ENCODE measurements around the gene ALPP. TPM values are rescaled to one million over a fixed set of nuclear protein-coding genes. Genes with fewer than 3 reads are reported as not detected.
A peak's percentile ranks its signal among the peaks of the same experiment; 100 is the strongest.

The ALPP gene
- polyA plus RNA-seq, 3 donors = not detected

DNA sequence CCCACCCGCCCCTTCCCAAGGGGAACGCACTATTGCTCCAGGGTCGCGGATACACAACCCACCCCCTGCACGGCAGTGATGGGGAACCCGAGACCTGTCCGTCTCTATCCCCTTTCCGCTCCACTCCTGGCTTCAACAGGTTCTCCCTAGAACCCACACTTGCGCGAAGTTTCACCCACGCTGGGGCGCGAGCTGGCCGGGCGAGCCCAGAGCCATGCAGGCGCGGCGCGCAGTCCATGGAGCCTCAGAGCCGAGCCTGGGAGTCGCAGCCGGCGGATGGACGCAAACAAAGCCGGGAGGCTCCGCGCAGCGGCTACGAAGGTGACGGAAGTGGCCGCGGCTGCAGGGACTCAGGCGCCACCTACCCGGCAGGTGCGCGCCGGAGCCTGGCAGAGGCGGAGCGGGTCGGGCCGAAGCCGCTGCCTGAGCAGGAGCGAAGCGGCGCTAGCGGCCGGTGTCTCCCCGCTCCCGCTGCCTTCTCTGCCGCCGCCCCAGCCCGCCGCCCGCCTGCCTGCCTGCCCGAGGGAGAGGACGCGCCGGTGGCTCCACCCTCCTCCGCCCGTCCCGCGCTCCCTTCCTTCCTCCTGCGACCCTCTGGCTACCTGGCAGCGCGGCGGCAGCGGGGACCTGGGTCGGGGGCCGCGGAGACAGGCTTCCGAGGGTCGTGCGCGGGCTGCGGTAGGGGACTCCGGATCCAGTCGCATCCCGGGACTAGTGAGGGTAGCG, 42.1 kb downstream of the ALPP start:
- no peaks in the 10 kb centered on the region for H3K79me2 ChIP-seq (ENCODE audit: insufficient read depth, low read length)
- peaks cover 11 to 31% (median 22%) of the 10 kb centered on the region in 7 donors for H3K9me3 Mint-ChIP-seq
- no peak overlapping the region for H3K4me2 ChIP-seq (replicated peaks; ENCODE audit: extremely low read depth, low read length, poor library complexity, severe bottlenecking)
- peaks cover 16 to 22% of the 10 kb centered on the region in 2 donors for H3K9me3 ChIP-seq (replicated peaks in 1 of 2; ENCODE audit: control insufficient read depth in 1 of 2, insufficient read depth in 1 of 2, low read length in 2 of 2)
- intact Hi-C loops (cut with micrococcal nuclease) = no loop called here
- peaks cover 0 to 6% of the 10 kb centered on the region in 2 donors for H3K36me3 Mint-ChIP-seq
- peaks cover 48 to 73% (median 58%) of the 10 kb centered on the region in 3 donors for H3K27me3 Mint-ChIP-seq (ENCODE audit: low read depth in 3 of 3)
- H3K27me3 ChIP-seq (ENCODE audit: control insufficient read depth in 2 of 2, insufficient read depth in 2 of 2, low read length in 2 of 2) = peaks cover 24 to 47% of the 10 kb centered on the region in 2 donors
- H3K9ac ChIP-seq (ENCODE audit: insufficient read depth, low read length, poor library complexity, severe bottlenecking) = no peak overlapping the region
- no peaks in the 10 kb centered on the region for H3K36me3 ChIP-seq (replicated peaks in 1 of 2; ENCODE audit: control insufficient read depth in 1 of 2, insufficient read depth in 2 of 2, low read length in 2 of 2)
- peaks cover 0 to 4% of the 10 kb centered on the region in 2 donors for H3K4me1 ChIP-seq (ENCODE audit: control insufficient read depth in 1 of 2, insufficient read depth in 2 of 2, low read length in 2 of 2)
- H3K27ac ChIP-seq (ENCODE audit: low read depth in 1 of 2, low read length in 2 of 2) = no peak overlapping the region
- peaks cover 4% of the 10 kb centered on the region for H3K4me1 Mint-ChIP-seq
- no peak overlapping the region for H3K27ac Mint-ChIP-seq
- peak overlapping the region in 1 of 2 donors; percentile 78 for H3K4me3 Mint-ChIP-seq
- no peaks in the 10 kb centered on the region for H4K20me1 ChIP-seq (ENCODE audit: insufficient read depth, low read length)
- DNase-seq = no peak
- TF ChIP-seq CTCF (IDR thresholded peaks at IDR 0.05) = no peak
- H3K4me3 ChIP-seq (replicated peaks in 1 of 3; ENCODE audit: low read depth in 2 of 3, low read length in 3 of 3) = no peak overlapping the region
- 2% methylated on average over 77 of the region's 79 CpGs for WGBS (ENCODE audit: insufficient coverage)
- H2AFZ ChIP-seq (ENCODE audit: insufficient read depth, low read depth, low read length, poor library complexity, severe bottlenecking) = no peak overlapping the region

DNA sequence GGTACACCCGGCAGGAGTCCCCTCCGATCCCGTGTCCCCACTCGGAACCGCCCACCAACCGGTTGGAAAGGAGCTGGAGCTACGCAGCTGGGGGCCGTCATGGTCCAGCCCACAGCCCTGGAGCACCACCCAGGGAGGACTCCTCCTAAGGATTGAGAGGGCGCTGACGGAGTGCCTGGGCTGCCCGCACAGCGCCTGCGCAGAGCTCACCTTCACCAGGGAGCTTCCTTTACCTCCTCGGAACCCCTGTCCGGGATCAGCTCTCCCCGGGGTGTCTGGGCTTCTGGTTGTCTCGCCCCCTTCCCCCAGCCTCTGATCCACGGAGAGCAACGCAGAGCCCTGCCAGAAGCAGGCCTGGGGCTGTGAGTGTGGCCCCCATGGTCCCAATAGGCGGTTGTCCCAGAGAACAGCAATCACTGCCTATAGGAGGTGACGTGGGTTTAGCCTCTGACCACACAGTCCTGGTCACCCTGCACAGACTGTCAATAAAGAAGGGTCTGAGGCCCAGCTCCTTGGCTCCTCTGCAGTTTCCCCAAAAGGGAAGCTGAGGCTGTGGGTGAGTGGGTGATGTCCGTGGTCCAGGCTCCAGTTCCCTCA, 42.7 kb downstream of the ALPP start:
- Histone ChIP-seq H4K20me1 (ENCODE audit: insufficient read depth, low read length) (no peaks in the 10 kb centered on the region), H2AFZ (ENCODE audit: insufficient read depth, low read depth, low read length, poor library complexity, severe bottlenecking) (no peak overlapping the region), H3K9me3 (replicated peaks in 1 of 2; ENCODE audit: control insufficient read depth in 1 of 2, insufficient read depth in 1 of 2, low read length in 2 of 2) (peaks cover 16 to 22% of the 10 kb centered on the region in 2 donors), H3K27ac (ENCODE audit: low read depth in 1 of 2, low read length in 2 of 2) (no peak overlapping the region), H3K4me2 (replicated peaks; ENCODE audit: extremely low read depth, low read length, poor library complexity, severe bottlenecking) (no peak overlapping the region), H3K4me3 (replicated peaks in 1 of 3; ENCODE audit: low read depth in 2 of 3, low read length in 3 of 3) (no peak overlapping the region), H3K9ac (ENCODE audit: insufficient read depth, low read length, poor library complexity, severe bottlenecking) (no peak overlapping the region), H3K36me3 (replicated peaks in 1 of 2; ENCODE audit: control insufficient read depth in 1 of 2, insufficient read depth in 2 of 2, low read length in 2 of 2) (no peaks in the 10 kb centered on the region), H3K27me3 (ENCODE audit: control insufficient read depth in 2 of 2, insufficient read depth in 2 of 2, low read length in 2 of 2) (peaks cover 24 to 47% of the 10 kb centered on the region in 2 donors), H3K79me2 (ENCODE audit: insufficient read depth, low read length) (no peaks in the 10 kb centered on the region), H3K4me1 (ENCODE audit: control insufficient read depth in 1 of 2, insufficient read depth in 2 of 2, low read length in 2 of 2) (peaks cover 0 to 4% of the 10 kb centered on the region in 2 donors)
- 16% methylated on average over 19 of the region's 22 CpGs for WGBS (ENCODE audit: insufficient coverage)
- peak overlapping the region in 1 of 2 donors; percentile 76 for H3K4me3 Mint-ChIP-seq
- peaks cover 4% of the 10 kb centered on the region for H3K4me1 Mint-ChIP-seq
- H3K27me3 Mint-ChIP-seq (ENCODE audit: low read depth in 3 of 3) = peaks cover 50 to 73% (median 53%) of the 10 kb centered on the region in 3 donors
- no peak for TF ChIP-seq CTCF (IDR thresholded peaks at IDR 0.05)
- peaks cover 0 to 6% of the 10 kb centered on the region in 2 donors for H3K36me3 Mint-ChIP-seq
- H3K9me3 Mint-ChIP-seq = peaks cover 11 to 31% (median 22%) of the 10 kb centered on the region in 7 donors
- intact Hi-C loops (cut with micrococcal nuclease) = no loop called here
- H3K27ac Mint-ChIP-seq = no peak overlapping the region
- no peak for DNase-seq

Data from CD14-positive monocyte (primary cell).